Ascending aorta (tissue), 2 donors: ENCODE measurements around the gene GRB10. TPM values are rescaled to one million over a fixed set of nuclear protein-coding genes. Genes with fewer than 3 reads are reported as not detected.
A peak's percentile ranks its signal among the peaks of the same experiment; 100 is the strongest.

ENCODE experiments used
- DNase-seq, 2 donors: peaks; one replicate each; pipeline ENCODE4 v3.0.0-alpha.2; 2019; ENCODE audit warnings: low spot score in 2 of 2
- H3K27ac ChIP-seq, 2 donors: fragments of 200-600 bp; sonication (generic); one replicate each; pipeline ENCODE4 v1.5.1; 2016 to 2017; ENCODE audit warnings: mild to moderate bottlenecking in 1 of 2
- H3K27me3 ChIP-seq: fragments of 200-600 bp; sonication (generic); one replicate; pipeline ENCODE4 v1.5.1; 2017
- H3K36me3 ChIP-seq, 2 donors: fragments of 200-600 bp; sonication (generic); one replicate each; pipeline ENCODE4 v1.5.1; 2016
- H3K4me1 ChIP-seq, 2 donors: fragments of 200-600 bp; sonication (generic); one replicate each; pipeline ENCODE4 v1.5.1; 2016 to 2017; ENCODE audit warnings: mild to moderate bottlenecking in 1 of 2
- H3K4me3 ChIP-seq, 2 donors: fragments of 200-600 bp; sonication (generic); one replicate each; pipeline ENCODE4 v1.5.1; 2016 to 2017; ENCODE audit warnings: mild to moderate bottlenecking in 1 of 2
- H3K9me3 ChIP-seq, 2 donors: fragments of 200-600 bp; sonication (generic); one replicate each; pipeline ENCODE4 v1.5.1; 2016
- intact Hi-C: fragments of 100-400 bp; cut with DNase I; formaldehyde crosslinking; loops from one replicate; pipeline ENCODE4 v1.15.1; 2023
- total RNA-seq: library from RNA; depleted of rRNA; stranded (reverse); fragments of >200 nt; gene quantifications from one replicate; pipeline ENCODE4 v1.1.0, GENCODE V29; 2016
- TF ChIP-seq, protein P1 (sequence below), 3 experiments: fragments of 200-600 bp in 2 of 3; fragments of 450-650 bp in 1 of 3; sonication (generic) in 2 of 3; IDR thresholded peaks; one replicate each; pipeline ENCODE4 v1.5.1; 2016 to 2019; ENCODE audit warnings: antibody characterized with exemption in 3 of 3, mild to moderate bottlenecking in 1 of 3, moderate library complexity in 1 of 3

The GRB10 gene
- total RNA-seq, 1 donor from 2014 or later, result 53.4 TPM

DNA sequence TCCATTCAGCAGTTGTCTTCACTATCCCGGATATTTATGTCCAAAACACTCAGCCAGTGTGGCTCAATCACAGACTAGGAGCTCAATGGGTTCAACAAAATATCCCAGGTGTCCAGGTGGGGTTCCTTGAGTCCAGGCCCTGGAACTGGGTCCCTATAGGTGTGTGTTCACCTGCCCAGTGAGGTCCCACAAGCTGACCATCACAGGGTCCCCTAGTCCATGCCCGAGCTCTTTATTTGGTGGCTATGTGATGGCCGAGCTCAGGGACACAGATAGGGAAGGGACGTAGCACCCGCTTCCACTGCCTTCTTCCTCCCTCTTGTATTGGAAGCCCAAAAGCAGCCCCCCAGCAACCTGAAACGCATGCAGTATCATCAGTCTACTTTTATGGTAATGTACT lies 138.6 kb downstream of the GRB10 start:
- intact Hi-C loops, result no loop called here
- H3K27ac ChIP-seq, result no peak overlapping the region
- H3K27me3 ChIP-seq, result no peaks in the 10 kb centered on the region
- no peaks in the 10 kb centered on the region for H3K36me3 ChIP-seq
- TF ChIP-seq, protein P1, sequence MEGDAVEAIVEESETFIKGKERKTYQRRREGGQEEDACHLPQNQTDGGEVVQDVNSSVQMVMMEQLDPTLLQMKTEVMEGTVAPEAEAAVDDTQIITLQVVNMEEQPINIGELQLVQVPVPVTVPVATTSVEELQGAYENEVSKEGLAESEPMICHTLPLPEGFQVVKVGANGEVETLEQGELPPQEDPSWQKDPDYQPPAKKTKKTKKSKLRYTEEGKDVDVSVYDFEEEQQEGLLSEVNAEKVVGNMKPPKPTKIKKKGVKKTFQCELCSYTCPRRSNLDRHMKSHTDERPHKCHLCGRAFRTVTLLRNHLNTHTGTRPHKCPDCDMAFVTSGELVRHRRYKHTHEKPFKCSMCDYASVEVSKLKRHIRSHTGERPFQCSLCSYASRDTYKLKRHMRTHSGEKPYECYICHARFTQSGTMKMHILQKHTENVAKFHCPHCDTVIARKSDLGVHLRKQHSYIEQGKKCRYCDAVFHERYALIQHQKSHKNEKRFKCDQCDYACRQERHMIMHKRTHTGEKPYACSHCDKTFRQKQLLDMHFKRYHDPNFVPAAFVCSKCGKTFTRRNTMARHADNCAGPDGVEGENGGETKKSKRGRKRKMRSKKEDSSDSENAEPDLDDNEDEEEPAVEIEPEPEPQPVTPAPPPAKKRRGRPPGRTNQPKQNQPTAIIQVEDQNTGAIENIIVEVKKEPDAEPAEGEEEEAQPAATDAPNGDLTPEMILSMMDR (IDR thresholded peaks at IDR 0.05), result no peak
- DNase-seq, result peak in 1 of 2 donors; percentile 57
- no peak overlapping the region for H3K4me3 ChIP-seq
- peaks cover 0 to 6% of the 10 kb centered on the region in 2 donors for H3K4me1 ChIP-seq
- H3K9me3 ChIP-seq, result no peaks in the 10 kb centered on the region

DNA sequence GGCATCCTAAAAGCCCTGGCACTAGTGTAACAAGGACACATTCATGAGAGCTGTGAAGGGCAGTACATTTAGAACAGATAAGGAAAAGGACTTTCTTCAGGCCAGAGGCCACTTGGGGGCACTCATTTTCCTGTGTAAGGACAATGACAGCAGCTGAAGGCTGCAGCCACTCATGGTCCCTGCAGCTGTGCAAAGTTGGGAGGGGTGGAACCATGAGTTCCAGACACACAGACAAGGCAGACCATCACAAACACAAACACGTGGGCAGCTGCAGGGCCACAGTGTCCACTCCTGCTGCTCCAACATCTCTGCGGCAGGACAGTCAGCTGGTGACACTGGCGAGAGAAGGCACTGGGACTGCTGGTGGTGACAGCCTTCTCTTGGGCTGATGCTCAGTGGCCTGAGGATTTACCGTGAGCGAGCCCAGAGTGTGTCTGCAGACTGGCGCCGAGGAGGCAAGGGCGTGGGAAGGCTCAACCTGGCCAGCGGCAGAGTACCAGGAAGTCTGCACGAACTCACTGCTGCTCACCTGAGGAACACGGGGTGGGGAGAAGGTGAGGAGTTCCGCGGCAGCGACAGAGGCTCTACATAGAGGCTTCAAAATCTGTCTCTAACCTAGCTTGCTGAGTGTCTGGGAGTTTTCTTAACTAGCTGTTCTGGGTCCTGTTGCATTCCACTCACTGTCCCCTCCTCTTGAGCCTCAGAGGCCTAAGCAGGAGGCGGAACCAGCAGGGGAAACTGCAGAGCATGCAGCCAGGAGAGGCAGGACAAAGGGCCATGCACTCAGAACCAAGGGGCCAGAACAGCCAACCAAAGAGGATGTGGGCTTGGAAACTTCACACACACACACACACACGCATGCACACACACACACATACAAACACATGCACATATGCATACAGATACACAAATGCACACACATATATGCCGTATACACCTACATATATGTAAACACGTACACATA lies 141.0 kb downstream of the GRB10 start:
- no peak for DNase-seq
- no peak overlapping the region for H3K4me3 ChIP-seq
- intact Hi-C loops, result no loop called here

GRCh38 chr7:50640779-50641178 lies 141.9 kb downstream of the GRB10 start:
- peaks cover 0 to 15% of the 10 kb centered on the region in 2 donors for H3K9me3 ChIP-seq
- peak overlapping the region in 1 of 2 donors; percentile 43 for H3K27ac ChIP-seq
- no peak overlapping the region for H3K4me3 ChIP-seq
- no peak for DNase-seq
- TF ChIP-seq, protein P1 (IDR thresholded peaks at IDR 0.05), result no peak
- H3K36me3 ChIP-seq, result no peaks in the 10 kb centered on the region
- intact Hi-C loops, result no loop called here
- no peaks in the 10 kb centered on the region for H3K27me3 ChIP-seq
- peaks cover 0 to 6% of the 10 kb centered on the region in 2 donors for H3K4me1 ChIP-seq

More for the DNA sequence above, 141.0 kb downstream of the GRB10 start:
- Histone ChIP-seq H3K27ac (no peak overlapping the region), H3K4me1 (peaks cover 0 to 6% of the 10 kb centered on the region in 2 donors), H3K9me3 (peaks cover 0 to 8% of the 10 kb centered on the region in 2 donors), H3K36me3 (no peaks in the 10 kb centered on the region), H3K27me3 (no peaks in the 10 kb centered on the region)
- TF ChIP-seq, protein P1 (IDR thresholded peaks at IDR 0.05), result peak in 1 of 3 experiments; percentile 6

DNA sequence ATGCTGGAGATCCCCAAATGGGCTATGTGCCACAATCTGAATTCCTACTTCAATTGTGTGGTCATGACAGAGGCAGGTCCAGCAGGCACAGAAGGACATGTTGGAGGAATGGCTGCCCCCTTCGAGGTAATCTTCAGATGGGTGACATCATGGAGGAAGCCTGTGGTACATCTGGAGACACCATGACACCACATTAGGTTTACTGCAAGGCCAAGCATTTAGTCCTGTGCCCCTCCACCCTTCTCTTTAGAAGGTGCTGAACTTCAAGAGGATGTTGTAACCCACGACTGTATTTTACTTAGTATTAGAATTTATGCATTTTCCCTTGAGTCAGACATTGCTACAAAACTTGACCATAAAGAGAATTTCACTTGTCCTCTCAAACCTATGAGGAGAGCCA lies 142.4 kb downstream of the GRB10 start:
- Histone ChIP-seq H3K4me3 (no peak overlapping the region), H3K36me3 (no peaks in the 10 kb centered on the region), H3K4me1 (peaks cover 0 to 2% of the 10 kb centered on the region in 2 donors), H3K9me3 (peaks cover 0 to 15% of the 10 kb centered on the region in 2 donors), H3K27me3 (no peaks in the 10 kb centered on the region), H3K27ac (peak overlapping the region in 1 of 2 donors; percentile 43)
- TF ChIP-seq, protein P1 (IDR thresholded peaks at IDR 0.05), result no peak
- intact Hi-C loops, result no loop called here
- DNase-seq, result no peak

GRCh38 chr7:50637725-50638643 lies 144.7 kb downstream of the GRB10 start:
- DNase-seq, result no peak
- peaks cover 0 to 15% of the 10 kb centered on the region in 2 donors for H3K9me3 ChIP-seq
- peak overlapping the region in 1 of 2 donors; percentile 53 for H3K27ac ChIP-seq
- H3K4me3 ChIP-seq, result no peak overlapping the region
- TF ChIP-seq, protein P1 (IDR thresholded peaks at IDR 0.05), result no peak
- no peaks in the 10 kb centered on the region for H3K4me1 ChIP-seq
- no peaks in the 10 kb centered on the region for H3K36me3 ChIP-seq
- intact Hi-C loops, result loop anchor here (2.0 kb wide), 1 partner anchor 17 kb away; no protein-coding TSS in a partner anchor
- no peaks in the 10 kb centered on the region for H3K27me3 ChIP-seq
